Sigmoid colon (tissue), 7 donors: Measurements from ENCODE around the gene ZNF561. TPM values are rescaled to one million over a fixed set of nuclear protein-coding genes. Genes with fewer than 3 reads are reported as not detected.

Experiments used
- DNase-seq: peaks from one replicate; pipeline ENCODE4 v3.0.0-alpha.2; 2019
- H3K27ac ChIP-seq, 4 donors: fragments of 200-600 bp; sonication (generic); one replicate each; pipeline ENCODE4 v1.5.1; 2016 to 2019; ENCODE audit warnings: mild to moderate bottlenecking in 1 of 4
- H3K27me3 ChIP-seq, 3 donors: fragments of 200-600 bp; sonication (generic); one replicate each; pipeline ENCODE4 v1.5.1; 2019; ENCODE audit warnings: mild to moderate bottlenecking in 1 of 3
- H3K36me3 ChIP-seq, 4 donors: fragments of 200-600 bp; sonication (generic); one replicate each; pipeline ENCODE4 v1.5.1; 2016 to 2019
- H3K4me1 ChIP-seq, 4 donors: fragments of 200-600 bp; sonication (generic); one replicate each; pipeline ENCODE4 v1.5.1; 2017 to 2019
- H3K4me3 ChIP-seq, 4 donors: fragments of 200-600 bp; sonication (generic); one replicate each; pipeline ENCODE4 v1.5.1; 2017 to 2019; ENCODE audit warnings: mild to moderate bottlenecking in 2 of 4, moderate library complexity in 1 of 4
- H3K9me3 ChIP-seq, 4 donors: fragments of 200-600 bp in 3 of 4; sonication (generic) in 3 of 4; one replicate each; pipeline versions ENCODE4 v1.5.1 to v1.6.1; 2013 to 2019
- CTCF ChIP-seq, 4 experiments: fragments of 450-650 bp in 3 of 4; fragments of 200-600 bp in 1 of 4; IDR thresholded peaks; one replicate each; pipeline ENCODE4 v1.5.1; 2016 to 2019; ENCODE audit warnings: antibody characterized with exemption in 4 of 4, mild to moderate bottlenecking in 3 of 4, moderate library complexity in 2 of 4
- EP300 ChIP-seq, 4 donors: sonication (generic); formaldehyde crosslinking; IDR thresholded peaks; one replicate each; pipeline ENCODE4 v1.6.1; 2017; ENCODE audit warnings: antibody characterized with exemption in 4 of 4
- POLR2A ChIP-seq, 2 donors: fragments of 450-650 bp; IDR thresholded peaks; one replicate each; pipeline ENCODE4 v1.6.1; 2016; ENCODE audit warnings: antibody characterized with exemption in 2 of 2, mild to moderate bottlenecking in 2 of 2, moderate library complexity in 2 of 2
- POLR2AphosphoS5 ChIP-seq, 4 donors: sonication (generic); formaldehyde crosslinking; IDR thresholded peaks; one replicate each; pipeline ENCODE4 v1.6.1; 2017; ENCODE audit warnings: antibody characterized with exemption in 4 of 4
- WGBS, 2 donors: extraction: QIAGEN DNeasy Blood & Tissue Kit; methylation state at CpG; one replicate each; pipeline ENCODE4 v1.1.7; 2013; 5-methylcytosine and 5-hydroxymethylcytosine counted together
- intact Hi-C: fragments of 100-400 bp; cut with DNase I; formaldehyde crosslinking; loops from one replicate; pipeline ENCODE4 v1.15.1; 2023
- polyA plus RNA-seq, 3 donors: library from polyadenylated mRNA; stranded (reverse); fragments of 200-250 nt; gene quantifications; one replicate each; pipeline ENCODE4 v1.2.3, GENCODE V29; 2013
- total RNA-seq, 4 donors: library from RNA; depleted of rRNA; stranded (reverse); fragments of >200 nt; gene quantifications; one replicate each; pipeline ENCODE4 v1.1.0, GENCODE V29; 2016
- donor health status: healthy with polysubstance abuse.
- donor health status: Bipolar disorder and iron deficiency.
- donor health status: healthy.

ZNF561 gene
- total and polyA plus RNA-seq, 7 donors = 14.1 to 41.3 (median 30.3) TPM

GRCh38 chr19:9610484-9611113 is 10.4 kb downstream of the ZNF561 start:
- H3K4me3 ChIP-seq = no peak overlapping the region
- intact Hi-C loops = no loop called here
- TF ChIP-seq POLR2AphosphoS5 (IDR thresholded peaks at IDR 0.05) (no peak), CTCF (IDR thresholded peaks at IDR 0.05) (no peak), EP300 (IDR thresholded peaks at IDR 0.05) (no peak), POLR2A (IDR thresholded peaks at IDR 0.05) (no peak)
- no peaks in the 10 kb centered on the region for H3K27me3 ChIP-seq
- no peak overlapping the region for H3K27ac ChIP-seq
- H3K9me3 ChIP-seq = peaks cover 17 to 54% (median 29%) of the 10 kb centered on the region in 4 donors
- DNase-seq = no peak
- WGBS, 2 donors = 99 to 100% methylated on average over 2 of the region's 2 CpGs
- no peaks in the 10 kb centered on the region for H3K4me1 ChIP-seq
- peaks cover 51 to 76% (median 67%) of the 10 kb centered on the region in 4 donors for H3K36me3 ChIP-seq

GRCh38 chr19:9608912-9609311 is 12.1 kb downstream of the ZNF561 start:
- WGBS, 2 donors = 97 to 99% methylated on average over 5 of the region's 5 CpGs
- intact Hi-C loops = no loop called here
- Histone ChIP-seq H3K4me3 (no peak overlapping the region), H3K36me3 (peaks cover 44 to 59% (median 50%) of the 10 kb centered on the region in 4 donors), H3K4me1 (no peaks in the 10 kb centered on the region), H3K27me3 (no peaks in the 10 kb centered on the region), H3K9me3 (peaks cover 17 to 54% (median 29%) of the 10 kb centered on the region in 4 donors), H3K27ac (no peak overlapping the region)
- TF ChIP-seq POLR2AphosphoS5 (IDR thresholded peaks at IDR 0.05) (no peak), EP300 (IDR thresholded peaks at IDR 0.05) (no peak), CTCF (IDR thresholded peaks at IDR 0.05) (no peak), POLR2A (IDR thresholded peaks at IDR 0.05) (no peak)
- no peak for DNase-seq

GRCh38 chr19:9597027-9597426 is 24.0 kb downstream of the ZNF561 start:
- Histone ChIP-seq H3K36me3 (no peaks in the 10 kb centered on the region), H3K27me3 (no peaks in the 10 kb centered on the region), H3K27ac (no peak overlapping the region), H3K9me3 (peaks cover 0 to 11% (median 0%) of the 10 kb centered on the region in 4 donors), H3K4me1 (no peaks in the 10 kb centered on the region), H3K4me3 (no peak overlapping the region)
- WGBS, 2 donors = 80% methylated on average over 3 of the region's 3 CpGs
- DNase-seq = no peak
- intact Hi-C loops = no loop called here
- no peak for TF ChIP-seq POLR2AphosphoS5 (IDR thresholded peaks at IDR 0.05)
- no peak for TF ChIP-seq POLR2A (IDR thresholded peaks at IDR 0.05)
- TF ChIP-seq EP300 (IDR thresholded peaks at IDR 0.05) = no peak
- no peak for TF ChIP-seq CTCF (IDR thresholded peaks at IDR 0.05)

- intact Hi-C loops = loop anchor here (5.0 kb wide), 2 partner anchors 206 to 274 kb away; no protein-coding TSS in a partner anchor
- 15 to 18% methylated on average over 7 of the region's 7 CpGs for WGBS, 2 donors
- no peaks in the 10 kb centered on the region for H3K9me3 ChIP-seq
These were observed 34.3 kb downstream of the ZNF561 start for GRCh38 chr19:9586764-9587163.

More at GRCh38 chr19:9586764-9587163, 34.3 kb downstream of the ZNF561 start:
- no peak overlapping the region for H3K4me3 ChIP-seq
- peak; percentile 69 for DNase-seq
- H3K36me3 ChIP-seq = no peaks in the 10 kb centered on the region
- peaks cover 0 to 20% (median 17%) of the 10 kb centered on the region in 4 donors for H3K4me1 ChIP-seq
- H3K27ac ChIP-seq = no peak overlapping the region
- peak; percentile 35 to 53 (median 46) for TF ChIP-seq CTCF (IDR thresholded peaks at IDR 0.05)
- no peak for TF ChIP-seq POLR2AphosphoS5 (IDR thresholded peaks at IDR 0.05)
- peaks cover 0 to 5% (median 0%) of the 10 kb centered on the region in 3 donors for H3K27me3 ChIP-seq
